Caco-2 (cell line): ENCODE data around the gene SPRN. TPM values are rescaled to one million over a fixed set of nuclear protein-coding genes. Genes with fewer than 3 reads are reported as not detected.

ENCODE experiments used
- BruUV-seq: library from RNA; stranded (reverse); fragments of 400-500 nt; replicated peaks from 2 replicates; lab custom pipeline; 2021; lab: Mats Ljungman, UMichigan
- CTCF ChIA-PET: fragments of 300-600 bp; sonication (Branson Sonifier 250); formaldehyde crosslinking; loops from one replicate; lab custom pipeline; 2022; ENCODE audit warnings: antibody characterized with exemption; lab: Charles Lee
- POLR2A ChIA-PET: fragments of 300-600 bp; sonication (Branson Sonifier 250); formaldehyde crosslinking; loops from one replicate; lab custom pipeline; 2022; ENCODE audit warnings: antibody characterized with exemption; lab: Charles Lee
- DNase-seq, 2 experiments: peaks; one replicate each; pipeline versions ENCODE4 v3.0.0 to v3.0.0-alpha.2; 2020 to 2022
- H3K27me3 ChIP-seq: replicated peaks from 2 replicates; pipeline ENCODE4 v1.6.0; 2011; ENCODE audit warnings: low read length; ENCODE audit not compliant: control insufficient read depth, insufficient read depth
- H3K36me3 ChIP-seq: 2 replicates; pipeline ENCODE4 v1.5.1; 2011; ENCODE audit warnings: low read length; ENCODE audit not compliant: control insufficient read depth, insufficient read depth
- H3K4me1 ChIP-seq: fragments of 250-450 bp; sonication (Bioruptor Pico); 2 replicates; pipeline ENCODE4 v1.5.1; 2020; ENCODE audit warnings: mild to moderate bottlenecking
- H3K4me3 ChIP-seq: 2 replicates; pipeline ENCODE4 v1.5.1; 2011; ENCODE audit warnings: low read depth, mild to moderate bottlenecking, control low read depth, low read length
- H3K9me3 ChIP-seq: fragments of 250-450 bp; sonication (Bioruptor Pico); 2 replicates; pipeline ENCODE4 v1.5.1; 2020; ENCODE audit warnings: mild to moderate bottlenecking, moderate library complexity
- H3K27ac Mint-ChIP-seq: one replicate; pipeline ENCODE4 v1.8.0; 2022; ENCODE audit warnings: mixed read lengths; ENCODE audit not compliant: unreplicated experiment
- H3K27me3 Mint-ChIP-seq: one replicate; pipeline ENCODE4 v1.8.0; 2022; ENCODE audit warnings: mixed read lengths; ENCODE audit not compliant: insufficient read depth, unreplicated experiment
- H3K36me3 Mint-ChIP-seq: one replicate; pipeline ENCODE4 v1.8.0; 2022; ENCODE audit warnings: mild to moderate bottlenecking, mixed read lengths; ENCODE audit not compliant: insufficient read depth, unreplicated experiment
- H3K4me1 Mint-ChIP-seq: one replicate; pipeline ENCODE4 v1.8.0; 2022; ENCODE audit warnings: low read depth, mixed read lengths; ENCODE audit not compliant: unreplicated experiment
- H3K4me3 Mint-ChIP-seq: one replicate; pipeline ENCODE4 v1.8.0; 2022; ENCODE audit warnings: mild to moderate bottlenecking, moderate library complexity, mixed read lengths; ENCODE audit not compliant: unreplicated experiment
- H3K9me3 Mint-ChIP-seq: one replicate; pipeline ENCODE4 v1.8.0; 2022; ENCODE audit warnings: mixed read lengths; ENCODE audit not compliant: unreplicated experiment
- CTCF ChIP-seq, 2 experiments: fragments of 200-600 bp in 1 of 2; IDR thresholded peaks; 1 replicate in 1 of 2; 2 replicates in 1 of 2; pipeline versions ENCODE4 v1.5.1 to v1.8.0; 2011 to 2022; ENCODE audit warnings: antibody characterized with exemption in 1 of 2, control low read depth in 1 of 2, inconsistent platforms in 1 of 2, low read depth in 1 of 2, low read length in 1 of 2, mild to moderate bottlenecking in 1 of 2, moderate library complexity in 1 of 2; ENCODE audit not compliant: insufficient read depth in 1 of 2, severe bottlenecking in 1 of 2, unreplicated experiment in 1 of 2
- intact Hi-C: fragments of 100-400 bp; cut with micrococcal nuclease; formaldehyde crosslinking; loops from one replicate; pipeline ENCODE4 v1.10.0; 2022; ENCODE audit not compliant: unreplicated experiment
- total RNA-seq: library from RNA; stranded (reverse); gene quantifications from 2 replicates; pipeline ENCODE4 v1.2.3, GENCODE V29; 2022

The SPRN gene
- total RNA-seq, 1 experiment from 2014 or later, result not detected

GRCh38 chr10:133458710-133459453 is 34.5 kb upstream of the SPRN start:
- Histone ChIP-seq H3K9me3 (peaks cover 4% of the 10 kb centered on the region; the same call in 1 of the 2 replicates), H3K4me3 (no peak overlapping the region), H3K36me3 (no peaks in the 10 kb centered on the region), H3K4me1 (no peaks in the 10 kb centered on the region), H3K27me3 (no peaks in the 10 kb centered on the region)
- CTCF ChIA-PET, result no interaction called here
- no peak overlapping the region for H3K27ac Mint-ChIP-seq
- intact Hi-C loops, result no loop called here
- no peaks in the 10 kb centered on the region for H3K4me1 Mint-ChIP-seq
- no peaks in the 10 kb centered on the region for H3K36me3 Mint-ChIP-seq
- POLR2A ChIA-PET, result no interaction called here
- no peak for DNase-seq
- H3K27me3 Mint-ChIP-seq, result peaks cover 5% of the 10 kb centered on the region
- BruUV-seq, result no TSS peak
- TF ChIP-seq CTCF (IDR thresholded peaks at IDR 0.05; ENCODE audit: insufficient read depth in 1 of 2, low read depth in 1 of 2, low read length in 1 of 2, severe bottlenecking in 1 of 2, unreplicated experiment in 1 of 2), result no peak
- H3K9me3 Mint-ChIP-seq, result peaks cover 5% of the 10 kb centered on the region
- no peak overlapping the region for H3K4me3 Mint-ChIP-seq

GRCh38 chr10:133458021-133458709 is 33.7 kb upstream of the SPRN start:
- ChIA-PET POLR2A (no interaction called here), CTCF (interaction anchor here (0.6 kb wide), 1 partner anchor 604 kb away, joined by 3 read pairs; no protein-coding TSS in a partner anchor)
- H3K36me3 Mint-ChIP-seq, result no peaks in the 10 kb centered on the region
- H3K36me3 ChIP-seq, result no peaks in the 10 kb centered on the region
- no peaks in the 10 kb centered on the region for H3K9me3 ChIP-seq
- DNase-seq, result no peak
- no peak overlapping the region for H3K27ac Mint-ChIP-seq
- no peaks in the 10 kb centered on the region for H3K4me1 Mint-ChIP-seq
- no TSS peak for BruUV-seq
- peaks cover 1% of the 10 kb centered on the region; the same call in 1 of the 2 replicates for H3K27me3 ChIP-seq
- peaks cover 5% of the 10 kb centered on the region for H3K9me3 Mint-ChIP-seq
- H3K4me1 ChIP-seq, result no peaks in the 10 kb centered on the region
- TF ChIP-seq CTCF (IDR thresholded peaks at IDR 0.05; ENCODE audit: insufficient read depth in 1 of 2, low read depth in 1 of 2, low read length in 1 of 2, severe bottlenecking in 1 of 2, unreplicated experiment in 1 of 2), result no peak
- H3K4me3 ChIP-seq, result no peak overlapping the region
- H3K27me3 Mint-ChIP-seq, result peaks cover 6% of the 10 kb centered on the region
- intact Hi-C loops, result no loop called here
- no peak overlapping the region for H3K4me3 Mint-ChIP-seq

DNA sequence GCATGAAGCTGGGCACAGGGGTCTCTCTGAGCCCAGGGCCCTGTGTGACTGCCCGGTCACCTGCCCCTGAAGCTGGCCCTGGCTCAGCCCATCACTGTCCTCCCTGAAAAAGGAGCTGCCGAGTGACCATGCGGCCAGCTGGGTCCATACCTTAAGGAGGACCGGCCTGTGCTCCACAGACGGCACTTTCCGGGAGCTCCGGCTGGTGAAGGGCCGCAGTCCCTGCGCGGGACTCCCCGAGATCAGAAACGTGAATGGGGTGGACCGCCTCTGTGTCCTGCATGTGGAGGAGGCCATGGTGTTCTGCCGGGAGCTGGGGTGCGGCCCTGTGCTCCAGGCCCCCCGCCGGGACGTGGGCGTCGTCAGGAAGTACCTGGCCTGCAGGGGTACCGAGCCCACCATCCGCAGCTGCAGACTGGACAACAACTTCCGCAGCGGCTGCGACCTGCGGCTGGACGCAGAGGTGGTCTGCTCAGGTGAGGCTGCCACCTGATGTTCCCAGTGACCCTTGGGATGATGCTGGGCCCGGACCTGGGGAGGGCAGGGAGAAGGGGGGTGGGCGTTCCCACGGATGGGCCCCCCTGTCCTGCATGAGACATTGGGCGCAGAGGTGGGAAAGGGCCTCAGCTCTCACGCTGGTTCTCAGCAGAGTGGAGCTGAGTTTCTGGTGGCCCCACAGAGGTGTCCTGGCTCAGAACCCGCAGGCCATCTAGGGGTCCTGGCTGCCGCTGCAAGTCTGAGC is 32.8 kb upstream of the SPRN start:
- Histone ChIP-seq H3K4me1 (no peaks in the 10 kb centered on the region), H3K9me3 (no peaks in the 10 kb centered on the region), H3K36me3 (no peaks in the 10 kb centered on the region), H3K27me3 (peaks cover 1% of the 10 kb centered on the region; the same call in 1 of the 2 replicates), H3K4me3 (no peak overlapping the region)
- Mint-ChIP-seq H3K4me1 (no peaks in the 10 kb centered on the region), H3K27ac (no peak overlapping the region), H3K27me3 (peaks cover 8% of the 10 kb centered on the region), H3K4me3 (no peak overlapping the region), H3K36me3 (no peaks in the 10 kb centered on the region), H3K9me3 (peaks cover 10% of the 10 kb centered on the region)
- ChIA-PET CTCF (interaction anchor here (0.6 kb wide), 1 partner anchor 603 kb away, joined by 3 read pairs; no protein-coding TSS in a partner anchor), POLR2A (no interaction called here)
- TF ChIP-seq CTCF (IDR thresholded peaks at IDR 0.05; ENCODE audit: insufficient read depth in 1 of 2, low read depth in 1 of 2, low read length in 1 of 2, severe bottlenecking in 1 of 2, unreplicated experiment in 1 of 2), result no peak
- no peak for DNase-seq
- no TSS peak for BruUV-seq
- intact Hi-C loops, result no loop called here
